NCI-H2107 treated with DMSO at 0.1 percent for 48 hours (cell line): ENCODE measurements around the gene LSG1.
"Not testable (repeated sequence)": the region's sequence is repeated elsewhere in the genome, so short reads cannot be mapped to it uniquely, and the experiment has no call there.

Experiments used
- DNase-seq: peaks from one replicate; lab custom pipeline; 2025; ENCODE audit not compliant: unreplicated experiment; lab: John Stamatoyannopoulos, UW

The LSG1 gene

DNA sequence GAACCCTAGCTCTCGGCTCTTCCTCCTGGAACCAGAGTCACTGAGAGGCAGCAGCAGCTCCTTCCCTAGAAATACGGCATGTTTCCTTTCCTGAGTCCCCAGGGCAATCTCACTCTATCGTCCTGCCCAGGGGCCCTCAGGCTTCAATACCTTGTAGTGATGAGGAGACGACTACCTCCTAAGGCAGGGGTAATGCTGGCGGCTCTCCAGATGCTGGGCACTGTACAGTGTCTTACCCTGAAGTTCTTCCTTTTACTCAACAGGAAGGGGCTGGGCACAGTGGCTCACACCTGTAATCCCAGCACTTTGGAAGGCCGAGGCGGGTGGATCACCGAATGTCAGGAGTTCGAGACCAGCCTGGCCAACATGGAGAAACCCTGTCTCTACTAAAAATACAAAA, 52.2 kb downstream of the LSG1 start:
- DNase-seq: no peak

DNA sequence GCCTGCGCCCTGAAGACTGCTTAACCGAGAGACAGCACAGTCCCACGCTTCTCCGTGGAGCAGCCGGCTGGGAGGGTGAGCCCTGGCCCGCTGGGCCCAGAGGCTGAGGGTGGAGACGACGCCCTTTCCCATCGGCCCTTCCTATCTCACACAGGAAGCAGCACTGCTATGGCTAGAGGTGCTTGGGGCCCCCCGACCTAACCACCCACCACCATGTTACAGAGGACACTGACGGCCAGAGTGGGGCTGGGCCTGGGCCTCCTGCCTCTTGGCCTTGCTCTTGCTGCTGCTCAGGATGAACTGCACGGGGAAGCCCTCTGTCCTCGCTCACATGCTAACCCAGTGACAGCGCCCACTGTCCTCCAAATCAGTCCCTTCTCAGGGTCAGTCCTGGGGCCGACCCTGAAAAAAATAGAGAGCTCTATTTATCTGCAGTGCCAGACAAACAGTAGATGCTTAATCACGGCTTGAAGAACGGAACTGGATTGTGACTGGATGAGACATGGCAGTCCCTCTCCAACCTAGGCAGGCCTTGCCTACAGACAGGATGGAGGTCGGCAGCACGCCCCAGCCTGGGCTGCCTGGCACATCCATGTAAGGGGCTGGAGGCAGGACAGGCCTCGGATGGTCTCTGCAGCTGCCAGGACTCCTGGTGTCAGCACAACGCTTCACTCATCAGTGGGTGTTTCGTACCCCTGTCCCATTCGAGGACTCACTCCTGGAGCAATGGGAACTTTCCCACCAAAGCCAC, 53.0 kb downstream of the LSG1 start:
- no peak for DNase-seq

DNA sequence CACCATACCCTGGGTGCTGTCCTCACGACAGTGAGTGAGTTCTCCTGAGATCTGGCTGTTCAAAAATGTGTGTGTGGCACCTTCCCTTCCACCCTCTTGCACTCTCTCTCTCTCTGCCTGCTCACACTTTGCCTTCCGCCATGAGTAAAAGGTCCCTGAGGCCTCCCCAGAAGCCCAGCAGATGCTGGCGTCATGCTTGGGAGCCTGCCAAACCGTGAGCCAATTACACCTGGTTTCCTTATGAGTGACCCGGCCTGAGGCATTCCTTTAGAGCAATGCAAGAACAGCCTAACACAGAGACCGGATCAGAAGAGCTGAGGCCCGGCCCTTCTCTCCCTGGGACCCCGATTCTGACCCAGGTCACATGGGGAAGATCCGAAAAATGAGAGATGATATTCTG, 54.2 kb downstream of the LSG1 start:
- no peak for DNase-seq

DNA sequence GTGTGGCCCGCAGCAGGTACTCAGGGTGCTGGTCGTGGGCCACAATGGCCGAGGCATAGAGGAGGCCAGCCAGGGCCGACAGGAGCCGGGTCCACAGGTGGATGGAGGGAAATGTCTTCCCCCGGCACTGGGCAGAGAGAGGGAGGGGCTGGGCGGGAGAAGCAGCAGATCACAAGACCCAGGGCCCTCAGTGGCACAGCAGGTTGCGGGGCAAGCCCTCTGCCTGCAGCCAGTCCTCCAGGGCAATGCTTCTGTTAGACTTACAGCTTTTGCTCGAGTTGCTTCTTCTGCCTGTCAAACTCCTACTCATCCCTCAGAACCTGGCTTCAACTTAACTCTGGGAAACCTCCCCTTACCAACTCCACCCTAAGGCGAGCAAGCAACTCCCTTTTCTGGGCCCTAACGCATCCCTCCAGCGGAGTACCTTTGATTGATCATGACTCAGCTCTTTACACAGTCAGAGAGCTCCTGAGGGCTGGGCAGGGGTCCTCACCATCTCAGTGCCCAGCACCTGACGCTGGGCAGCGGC, 54.8 kb downstream of the LSG1 start:
- DNase-seq: no peak

DNA sequence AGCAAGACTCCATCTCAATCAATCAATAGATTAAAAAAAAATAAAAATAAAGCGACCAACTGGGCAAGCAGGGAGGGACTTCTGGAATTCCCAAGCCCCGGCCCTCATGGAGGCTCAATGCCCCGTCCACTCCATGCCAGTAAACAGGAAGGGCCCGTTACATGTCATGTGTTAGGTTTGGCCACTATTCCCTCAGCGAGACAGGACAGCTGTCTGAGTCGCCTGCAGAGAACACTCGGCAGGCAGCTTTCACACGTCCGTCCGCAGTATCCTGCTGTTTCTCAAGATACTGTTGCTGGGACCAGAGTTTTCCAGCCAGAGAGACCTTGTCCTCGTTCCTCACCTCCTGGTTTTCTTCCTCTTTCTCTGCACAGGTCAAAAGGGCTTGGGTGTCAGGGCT, 56.8 kb downstream of the LSG1 start:
- no peak for DNase-seq

DNA sequence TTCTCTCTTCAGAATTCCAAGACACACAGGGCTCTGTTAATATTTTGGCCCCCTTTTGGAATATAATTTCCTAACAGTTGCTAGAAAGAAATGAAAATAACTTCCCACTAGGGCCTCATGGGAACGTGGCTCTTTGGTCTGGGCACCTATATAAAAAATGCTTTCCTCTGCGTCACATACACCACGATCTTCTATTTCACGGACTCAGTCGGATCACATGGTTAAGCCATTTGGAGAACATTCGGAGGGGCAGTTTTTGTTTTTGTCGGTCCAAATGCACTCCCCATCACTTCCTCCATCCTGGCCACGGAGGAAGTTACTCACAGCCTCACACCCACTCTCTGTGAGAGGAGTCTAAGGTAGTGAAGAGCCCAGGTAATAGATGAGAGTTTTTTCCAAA, 59.8 kb downstream of the LSG1 start:
- DNase-seq: no peak

DNA sequence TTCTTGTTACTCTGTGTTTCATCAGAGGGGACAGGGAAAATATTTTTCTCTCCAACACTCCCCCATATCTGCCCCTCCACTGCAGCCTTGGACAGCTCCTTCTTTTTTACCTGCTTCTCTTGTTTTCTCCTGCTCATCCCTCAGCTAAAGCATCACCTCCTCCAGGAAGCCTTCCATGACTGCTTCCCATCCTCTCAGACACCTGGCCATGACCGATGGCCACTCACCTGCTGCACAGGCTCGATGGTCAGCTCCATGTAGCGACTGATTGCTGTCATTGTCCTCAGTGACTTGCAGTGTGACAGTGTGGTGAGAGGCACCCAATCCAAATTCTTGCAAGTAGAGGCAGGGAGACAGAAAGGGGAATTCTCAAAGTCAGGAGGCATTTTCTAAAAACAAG, 61.3 kb downstream of the LSG1 start:
- DNase-seq: no peak

DNA sequence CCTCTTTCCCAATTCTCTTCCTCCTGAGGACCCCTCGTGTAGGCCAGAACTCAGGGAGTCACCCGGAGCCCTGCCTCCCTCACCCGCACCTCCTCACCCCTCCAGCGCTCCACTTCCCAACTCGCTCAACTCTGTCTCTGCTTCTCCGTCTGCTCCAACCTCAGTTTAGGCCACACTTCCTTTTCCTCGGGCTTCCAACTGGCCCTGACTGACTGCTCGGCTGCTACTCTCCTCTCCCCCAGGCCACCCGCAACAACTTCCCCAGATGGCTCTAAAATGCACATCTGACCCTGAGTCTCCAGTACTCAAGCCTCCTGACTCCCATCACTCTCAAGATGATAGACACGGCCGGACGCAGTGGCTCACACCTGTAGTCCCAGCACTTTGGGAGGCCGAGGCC, 62.4 kb downstream of the LSG1 start:
- no peak for DNase-seq

DNA sequence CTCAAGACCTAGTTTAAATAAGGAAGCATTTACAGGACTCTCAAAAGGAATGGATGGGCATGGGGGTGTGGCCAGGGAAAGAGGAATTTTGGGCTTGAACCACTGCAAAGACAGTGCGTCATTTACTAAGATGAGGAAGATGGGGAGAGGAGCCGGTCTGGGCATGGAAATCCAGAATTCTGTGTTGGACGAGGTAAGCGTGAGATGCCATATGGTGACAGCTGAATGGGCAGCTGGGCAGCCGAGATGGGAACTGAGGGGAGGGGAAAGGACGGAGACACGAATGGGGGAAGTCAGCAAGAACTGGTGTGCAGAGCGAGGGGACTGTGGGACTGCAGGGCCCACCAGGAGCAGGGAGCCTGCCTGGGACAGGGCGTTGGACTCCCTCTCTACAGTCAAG, 63.0 kb downstream of the LSG1 start:
- no peak for DNase-seq

DNA sequence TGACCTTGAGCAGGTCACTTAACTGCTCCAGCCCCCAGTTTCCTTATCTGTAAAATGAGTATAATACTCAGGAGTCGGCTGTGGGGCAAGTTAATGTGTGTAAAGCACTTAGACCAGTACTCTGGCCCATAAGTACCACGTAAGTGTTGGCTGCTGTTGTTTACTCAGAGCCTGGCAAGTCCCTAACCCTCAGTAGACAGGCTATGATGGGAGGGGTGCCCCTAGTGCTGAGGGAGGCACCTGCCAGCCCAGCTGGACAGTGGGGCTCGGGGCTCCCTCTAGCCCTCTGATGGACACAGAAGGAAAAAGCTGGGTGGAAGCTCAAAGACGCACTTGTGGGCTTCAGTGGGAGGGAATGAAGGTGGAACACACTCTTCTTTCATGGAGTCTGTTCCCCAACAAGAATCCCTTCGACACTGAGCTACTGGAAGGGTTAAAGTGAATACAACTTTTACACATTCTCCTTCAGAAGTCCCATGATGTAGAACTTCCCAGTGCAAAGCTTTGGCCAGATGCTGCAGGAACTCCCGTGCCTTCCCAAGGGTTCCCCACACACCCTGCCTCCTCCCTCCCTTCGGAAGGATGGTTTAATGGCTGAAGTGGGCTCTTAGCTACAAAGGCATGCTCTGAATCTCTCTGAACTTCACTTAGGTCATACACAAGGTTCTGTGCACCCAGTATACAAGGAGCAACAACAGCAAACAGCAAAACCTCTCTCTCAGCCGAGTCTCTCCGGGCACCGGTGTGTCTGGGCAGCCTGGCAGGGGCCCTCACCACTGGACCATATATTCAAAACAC, 64.2 kb downstream of the LSG1 start:
- no peak for DNase-seq

DNA sequence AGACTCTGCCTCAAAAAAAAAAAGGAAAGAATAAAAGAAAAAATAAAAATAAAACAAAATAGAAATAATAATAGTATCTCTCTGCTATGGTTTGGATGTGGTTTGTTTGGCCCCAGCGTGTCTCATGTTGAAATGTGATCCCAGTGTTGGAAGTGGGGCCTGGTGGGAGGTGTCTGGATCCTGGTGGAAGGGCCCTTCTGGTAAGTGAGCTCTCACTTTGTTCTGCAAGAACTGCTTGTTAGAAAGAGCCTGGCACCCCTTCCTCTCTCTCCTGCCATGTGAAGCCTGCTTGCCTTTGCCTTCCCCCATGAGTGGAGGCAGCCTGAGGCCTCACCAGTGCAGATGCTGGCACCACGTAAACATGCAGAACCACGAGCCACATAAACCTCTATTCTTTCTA, 65.0 kb downstream of the LSG1 start:
- no peak for DNase-seq

DNA sequence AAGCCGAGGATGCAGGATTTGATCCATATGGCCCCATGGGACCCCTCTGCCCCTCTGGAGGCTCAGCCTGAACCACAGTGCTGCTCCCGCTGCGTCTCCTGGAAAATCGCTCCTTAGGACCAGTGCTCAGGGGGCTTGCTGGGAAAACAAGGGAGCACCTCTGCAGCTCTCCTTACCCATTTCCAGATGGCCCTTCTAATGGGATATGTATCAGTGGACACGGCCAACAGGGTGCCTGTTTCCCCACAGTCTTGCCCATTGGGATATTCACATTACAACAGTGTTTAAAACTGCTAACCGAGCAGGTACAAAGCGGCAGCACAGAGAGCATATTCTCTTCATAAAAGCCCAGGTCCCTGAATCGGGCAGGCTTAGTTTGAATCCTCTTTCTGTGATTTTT, 65.8 kb downstream of the LSG1 start:
- DNase-seq: no peak

DNA sequence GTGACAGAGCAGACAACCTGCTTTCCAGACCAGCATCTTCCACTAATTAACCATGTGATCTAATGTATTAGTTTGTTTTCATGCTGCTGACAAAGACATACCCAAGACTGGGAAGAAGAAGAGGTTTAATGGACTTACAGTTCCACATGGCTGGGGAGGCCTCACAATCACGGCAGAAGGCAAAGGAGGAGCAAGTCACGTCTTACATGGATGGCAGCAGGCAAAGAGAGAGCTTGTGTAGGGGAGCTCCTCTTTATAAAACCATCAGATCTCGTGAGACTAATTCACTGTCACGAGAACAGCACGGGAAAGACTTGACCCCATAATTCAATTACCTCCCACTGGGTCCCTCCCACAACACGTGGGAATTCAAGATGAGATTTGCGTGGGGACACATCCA, 66.7 kb downstream of the LSG1 start:
- not testable (repeated sequence) for DNase-seq

DNA sequence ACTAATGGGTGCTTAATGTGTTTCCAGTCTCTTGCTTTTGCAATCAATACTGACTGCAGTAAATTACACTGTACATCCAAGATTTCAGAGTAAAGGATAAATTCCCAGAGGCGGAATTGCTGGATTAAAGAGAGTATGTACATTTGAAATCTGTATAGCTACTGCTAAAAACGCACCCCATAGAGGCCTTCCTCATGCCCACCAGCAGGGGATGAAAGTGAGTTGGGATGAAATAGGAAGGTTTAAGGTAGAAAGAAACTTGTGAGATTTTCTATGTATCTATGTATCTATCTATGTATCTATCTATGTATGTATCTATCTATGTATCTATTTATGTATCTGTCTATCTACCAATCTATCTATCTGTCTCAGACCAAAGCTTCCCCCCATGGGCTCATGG, 67.2 kb downstream of the LSG1 start:
- DNase-seq: no peak

DNA sequence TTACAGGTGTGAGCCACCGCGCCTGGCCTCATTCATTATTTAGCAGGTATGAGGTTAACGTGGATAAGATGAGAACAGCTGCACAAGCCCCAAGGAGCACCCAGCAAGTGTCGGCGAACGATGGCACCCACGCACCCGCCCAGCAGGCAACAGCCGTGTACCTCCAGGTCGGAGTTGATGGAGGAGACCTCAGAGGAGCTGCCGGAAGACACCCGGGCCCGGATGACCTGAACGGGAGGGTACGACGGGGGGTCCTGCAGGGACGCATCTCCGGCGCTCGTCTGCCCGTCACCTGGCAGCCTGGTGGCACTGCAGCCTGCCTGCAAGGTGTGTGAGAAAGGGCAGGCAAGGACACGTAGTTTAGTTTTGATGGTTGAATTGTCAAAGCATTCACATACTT, 67.9 kb downstream of the LSG1 start:
- no peak for DNase-seq

DNA sequence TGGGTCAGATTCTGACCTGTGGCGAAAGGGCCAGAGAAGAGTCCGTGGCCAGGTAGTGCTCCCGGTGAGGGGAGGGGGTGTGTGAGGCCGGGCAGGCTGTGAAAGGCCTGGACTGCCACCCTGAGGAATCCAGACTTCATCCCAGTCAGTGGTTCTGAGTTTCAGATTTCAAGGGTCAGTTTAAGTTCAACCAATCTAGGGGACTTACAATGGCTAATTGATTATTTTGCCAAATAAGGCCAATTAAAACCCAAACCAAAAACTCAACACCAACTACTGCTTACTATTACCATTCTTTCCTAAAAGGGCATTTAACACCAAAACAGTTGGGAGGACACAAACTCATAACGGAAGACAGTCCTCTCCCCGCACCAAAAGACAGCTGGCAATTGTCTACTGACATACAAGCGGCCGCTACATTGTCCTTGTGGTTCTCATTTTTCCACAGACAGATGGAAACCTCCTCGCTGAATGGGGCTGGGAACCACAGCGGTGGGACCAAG, 69.3 kb downstream of the LSG1 start:
- peak; percentile 44 for DNase-seq

DNA sequence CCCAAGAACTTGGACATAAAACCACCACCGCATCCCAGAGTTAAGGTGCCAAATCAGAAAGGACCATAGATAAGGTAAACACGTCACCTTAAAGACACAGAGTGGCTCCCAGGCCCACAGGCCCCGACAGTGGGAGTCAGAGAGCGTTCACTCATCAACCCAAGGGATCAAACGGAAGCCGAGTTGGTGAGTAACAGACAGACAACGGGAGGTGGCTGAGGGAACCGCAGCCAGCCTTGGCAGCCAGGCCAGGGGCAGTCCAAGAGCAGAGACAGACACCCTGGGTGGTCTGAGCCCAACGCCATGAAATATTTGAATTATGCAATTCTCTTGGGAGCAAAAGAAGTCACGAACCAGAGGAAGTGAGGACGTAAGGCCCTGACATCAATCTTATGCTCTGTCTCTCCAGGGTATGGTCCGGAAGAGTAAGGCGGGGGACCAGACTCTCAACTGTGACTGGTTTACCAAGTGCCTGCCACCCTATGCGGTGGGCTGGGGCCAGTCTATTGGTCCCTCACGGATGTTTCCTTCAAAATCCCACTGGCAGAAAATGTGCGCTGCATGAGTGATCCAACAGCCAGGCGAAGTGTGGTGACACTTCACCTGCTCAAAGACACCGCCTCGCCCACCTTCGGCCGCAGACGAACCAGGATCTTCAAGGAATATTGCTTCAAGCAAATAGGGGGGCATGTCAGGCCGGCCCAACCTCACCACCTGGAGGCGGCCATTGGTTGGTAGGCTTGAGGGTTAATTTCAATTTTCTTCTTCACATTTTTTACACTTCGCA, 73.0 kb downstream of the LSG1 start:
- no peak for DNase-seq

DNA sequence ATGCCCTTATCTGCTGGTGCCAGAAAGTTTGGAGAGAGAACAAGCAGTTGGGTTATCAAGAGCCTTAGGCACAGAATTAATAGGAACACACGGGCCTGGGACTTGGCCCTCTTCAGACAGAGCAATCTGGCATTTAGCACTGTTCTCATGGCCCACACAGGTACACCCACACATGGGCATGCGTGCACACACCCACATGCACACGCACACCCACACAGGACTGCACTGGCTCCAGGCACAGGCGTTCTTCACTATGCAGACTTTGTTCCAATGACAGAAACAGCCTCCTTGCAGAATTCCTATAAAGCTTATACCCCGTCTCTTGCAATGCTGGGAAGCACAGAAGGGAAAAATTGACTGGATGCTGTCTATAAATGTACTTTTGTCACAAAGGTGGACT, 75.1 kb downstream of the LSG1 start:
- DNase-seq: no peak

DNA sequence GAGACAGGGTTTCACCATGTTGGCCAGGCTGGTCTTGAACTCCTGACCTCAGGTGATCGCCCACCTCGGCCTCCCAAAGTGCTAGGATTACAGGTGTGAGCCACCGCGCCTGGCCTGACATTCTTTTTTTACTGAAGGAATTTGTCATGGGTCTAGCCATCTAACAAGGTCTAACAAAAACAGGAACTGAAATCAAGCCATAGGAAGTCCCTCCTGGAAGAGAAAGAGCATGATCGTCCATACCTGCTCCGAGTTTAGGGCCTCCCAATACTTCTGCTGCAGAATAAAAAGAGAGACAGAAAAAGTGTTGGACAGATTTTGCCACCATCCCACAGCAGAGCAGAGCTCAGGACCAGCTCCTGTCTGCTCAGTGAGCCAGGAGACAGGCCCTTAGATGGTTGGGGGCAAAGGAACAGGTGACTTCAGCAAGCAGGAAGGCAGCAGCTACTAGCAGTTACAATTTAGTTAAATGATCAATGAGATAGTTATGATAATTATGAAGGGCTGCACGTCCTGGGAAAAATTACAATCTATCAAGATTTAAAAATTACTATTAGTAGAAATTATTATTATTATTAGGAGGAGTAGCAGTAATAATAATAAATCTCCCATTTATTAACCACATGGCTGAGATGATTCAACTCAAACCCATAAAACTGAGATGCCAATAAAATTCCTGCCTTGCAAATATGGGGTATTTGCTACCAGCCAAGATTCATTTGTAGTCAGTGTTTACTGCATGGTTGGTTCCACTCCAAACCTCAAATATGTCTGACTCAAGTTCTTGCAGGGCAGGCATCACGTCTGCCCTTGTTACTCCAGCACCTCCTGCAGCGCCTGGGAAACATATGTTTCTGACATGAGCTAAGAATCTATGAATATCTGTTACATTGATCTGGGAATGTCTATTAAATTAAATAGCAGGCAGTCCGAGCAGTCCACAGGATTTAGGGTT, 78.9 kb downstream of the LSG1 start:
- DNase-seq: peak; percentile 84
